NCI-H69 (cell line): ENCODE data around the gene KCNC2.

Experiments used
- DNase-seq: peaks from one replicate; lab custom pipeline; 2025; lab: John Stamatoyannopoulos, UW

KCNC2 gene

DNA sequence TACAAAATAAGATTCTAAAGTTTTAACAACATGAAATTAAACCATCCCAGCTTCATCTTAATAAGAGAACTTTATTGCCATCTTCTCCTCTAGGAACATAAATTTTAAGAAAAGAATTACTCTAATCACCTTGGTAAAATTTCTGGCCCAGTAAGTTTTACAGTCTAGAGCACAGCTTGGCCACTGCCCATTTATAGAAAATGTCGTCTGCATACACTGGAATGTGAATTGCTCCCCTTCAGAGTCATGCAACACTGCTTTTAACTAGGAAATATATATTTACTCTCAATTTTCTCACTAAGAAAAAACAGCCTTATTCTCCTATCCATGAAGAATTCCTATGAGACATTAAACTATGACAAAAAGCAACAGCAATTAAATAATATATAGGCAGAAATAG, 48.2 kb downstream of the KCNC2 start:
- DNase-seq, result no peak

DNA sequence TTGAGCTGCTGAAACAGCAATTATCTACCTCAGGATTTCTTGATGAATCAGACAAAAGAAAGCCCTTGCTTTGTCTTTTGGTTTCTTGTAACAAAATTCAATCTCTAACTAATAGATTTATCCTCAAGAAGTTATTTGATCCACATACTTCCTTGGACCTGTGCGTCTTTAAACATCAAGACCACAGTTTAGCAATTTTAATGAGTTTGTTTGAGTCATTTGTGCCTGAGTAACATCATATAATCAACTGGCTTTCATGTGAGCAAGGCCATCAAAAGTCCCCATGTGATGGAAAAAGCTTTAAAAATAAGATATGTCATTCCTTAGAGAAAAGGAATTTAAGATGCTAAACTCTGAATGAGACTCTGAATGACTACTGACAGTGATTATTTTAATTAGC, 52.3 kb downstream of the KCNC2 start:
- DNase-seq, result no peak

DNA sequence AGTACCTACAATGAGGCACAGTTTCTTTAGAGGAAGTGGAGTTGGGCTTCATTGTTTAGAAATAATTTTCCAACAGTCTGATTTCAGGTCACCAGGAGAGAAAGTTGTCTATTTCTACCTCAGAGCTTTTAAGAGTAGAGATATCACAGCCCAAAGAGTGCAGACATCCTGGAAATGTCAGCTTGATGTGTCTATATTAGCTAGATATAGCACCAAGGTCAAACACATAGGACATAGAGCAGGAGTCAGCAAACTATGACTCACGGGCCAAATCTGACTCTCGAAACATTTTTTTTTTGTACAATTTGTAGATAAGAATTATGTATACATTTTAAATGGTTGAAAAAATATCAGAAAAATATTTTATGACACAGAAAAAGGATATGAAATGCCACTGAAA, 53.7 kb downstream of the KCNC2 start:
- DNase-seq, result no peak

DNA sequence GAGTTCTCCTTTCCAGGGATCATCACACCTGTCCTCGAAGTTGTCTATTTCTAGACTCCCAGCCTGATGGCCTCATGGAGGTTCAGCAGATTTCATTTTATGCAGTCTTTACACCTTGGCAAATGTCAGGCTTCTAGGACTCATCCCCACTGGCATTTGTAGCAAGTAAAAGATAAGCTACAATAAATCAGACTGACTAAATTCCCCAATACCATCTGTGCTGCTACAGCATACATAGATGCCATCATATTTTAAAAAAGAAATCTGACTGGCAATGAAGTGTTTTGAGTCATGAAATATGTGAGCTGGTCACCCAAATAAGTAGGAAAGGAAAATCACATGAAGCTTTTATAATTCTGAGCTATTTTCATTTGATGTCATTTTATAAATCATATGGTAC, 55.3 kb downstream of the KCNC2 start:
- no peak for DNase-seq

DNA sequence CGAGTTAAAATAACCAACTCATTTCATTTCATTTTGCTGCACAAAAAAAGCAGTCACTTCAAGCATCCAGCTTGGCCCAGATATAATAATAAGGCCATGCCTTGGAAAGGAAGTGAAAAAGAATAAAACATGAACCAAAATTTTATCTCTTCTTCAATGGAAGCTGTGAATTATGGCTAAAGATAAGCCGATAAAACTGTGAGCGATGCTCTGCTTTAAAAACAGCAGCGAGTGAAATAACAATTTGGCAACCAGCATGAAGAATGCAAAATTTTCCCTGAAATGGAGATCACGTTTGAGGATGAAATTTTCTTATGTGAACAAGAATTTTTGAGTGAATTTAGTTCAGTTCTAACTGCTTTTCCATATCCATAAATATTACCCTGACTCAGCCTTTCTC, 70.4 kb downstream of the KCNC2 start:
- no peak for DNase-seq

DNA sequence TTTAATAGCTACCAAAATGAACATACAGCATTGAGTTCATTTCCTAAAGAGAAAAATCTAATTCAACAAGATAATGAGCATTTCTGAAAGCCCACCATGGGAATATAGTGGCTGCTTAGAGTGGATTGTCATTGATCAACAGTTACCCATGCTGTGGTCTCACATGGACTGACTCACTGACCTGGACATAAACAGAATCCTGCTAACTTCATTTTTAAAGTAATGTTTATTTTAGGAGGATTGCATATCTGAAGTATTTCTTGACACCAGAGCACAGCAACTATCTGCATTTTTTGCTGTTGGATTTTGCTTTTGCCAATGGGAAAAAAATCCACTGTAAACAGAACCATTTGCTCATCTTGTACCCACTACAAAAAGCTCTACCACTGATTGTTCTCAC, 71.7 kb downstream of the KCNC2 start:
- DNase-seq, result no peak

DNA sequence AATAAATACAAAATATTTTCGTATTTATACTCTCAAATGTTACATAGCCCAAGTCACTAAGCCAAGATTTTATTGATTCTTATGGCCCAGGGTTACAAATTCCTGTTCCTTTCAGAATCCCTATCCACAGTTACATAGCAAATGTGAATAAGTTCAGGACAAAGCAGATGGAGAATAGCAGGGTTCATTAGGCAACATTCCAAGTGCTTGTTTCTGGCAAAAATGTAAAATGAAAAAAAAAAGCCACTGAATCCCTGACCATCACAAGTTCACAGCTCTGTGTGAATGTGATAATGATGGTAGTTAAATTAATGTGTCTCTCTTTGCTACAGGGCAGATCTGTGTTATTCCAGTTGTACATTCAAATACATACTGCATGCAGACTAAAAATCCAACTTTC, 74.6 kb downstream of the KCNC2 start:
- DNase-seq, result peak; percentile 49

DNA sequence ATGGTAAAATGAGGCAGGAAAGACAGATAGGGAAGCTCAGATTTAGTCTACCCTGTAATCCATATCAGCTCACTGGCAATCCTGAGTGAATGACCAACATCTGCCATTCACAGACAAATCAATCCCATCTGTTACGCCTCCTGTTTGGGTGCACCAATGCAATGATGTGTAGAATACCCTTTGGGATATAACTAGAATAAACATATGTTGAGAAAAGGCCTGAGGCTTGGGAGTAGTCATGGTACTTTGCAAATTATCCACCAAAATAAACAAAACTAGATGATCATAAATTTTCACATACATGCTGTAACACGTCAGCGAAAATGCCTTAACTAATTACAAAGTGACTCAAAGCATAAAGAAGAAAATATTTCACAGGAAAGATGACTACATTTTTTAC, 78.8 kb downstream of the KCNC2 start:
- DNase-seq, result peak; percentile 95

DNA sequence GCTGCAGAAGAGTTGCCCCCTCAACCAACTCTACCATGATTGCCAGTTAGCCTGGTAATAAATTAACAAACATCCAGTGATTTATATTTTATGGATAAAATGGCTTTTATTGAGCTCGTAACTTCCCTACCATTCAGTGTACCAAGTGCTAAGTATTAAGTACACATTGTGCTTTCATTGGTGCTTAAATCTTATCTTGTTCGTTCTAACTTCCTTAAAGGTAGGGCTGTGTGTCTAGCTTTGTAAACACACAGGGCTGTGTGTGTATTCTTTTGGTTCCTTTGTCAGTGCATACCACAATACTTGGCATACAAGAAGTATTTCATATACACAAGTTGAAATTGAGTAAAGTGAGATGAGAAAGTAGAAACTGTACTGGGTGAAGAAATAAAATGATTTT, 80.4 kb downstream of the KCNC2 start:
- DNase-seq, result no peak

DNA sequence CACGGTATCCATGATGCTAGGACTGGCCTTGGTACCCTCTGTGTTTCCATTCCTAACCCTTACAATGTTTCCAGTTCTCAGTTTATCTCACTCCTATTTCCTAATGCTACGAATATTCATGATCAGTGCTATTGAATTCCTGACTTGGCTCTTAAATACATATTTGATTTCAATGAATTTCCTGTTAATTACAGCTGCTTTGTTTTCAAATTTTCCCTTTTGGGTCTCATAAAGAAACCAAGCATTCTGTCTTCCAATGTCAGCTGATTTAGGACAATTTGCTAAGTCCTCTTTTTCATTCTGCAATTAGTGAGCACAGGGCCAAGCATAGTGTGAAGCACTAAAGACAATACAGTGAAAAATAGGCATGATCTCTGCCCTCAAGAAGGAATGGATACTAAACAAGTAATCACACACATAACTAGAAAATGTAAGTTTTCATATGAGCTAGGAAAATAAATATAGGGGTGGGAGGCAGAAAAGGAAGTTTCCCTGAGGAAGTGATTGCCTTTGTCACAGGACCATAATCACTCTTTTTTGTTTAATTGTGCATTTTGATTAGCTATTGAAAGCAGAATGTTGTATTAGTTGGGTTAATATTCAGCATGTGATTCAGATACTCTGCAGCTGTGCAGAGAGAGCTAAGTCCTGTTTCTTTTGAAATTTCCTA, 88.5 kb downstream of the KCNC2 start:
- no peak for DNase-seq

DNA sequence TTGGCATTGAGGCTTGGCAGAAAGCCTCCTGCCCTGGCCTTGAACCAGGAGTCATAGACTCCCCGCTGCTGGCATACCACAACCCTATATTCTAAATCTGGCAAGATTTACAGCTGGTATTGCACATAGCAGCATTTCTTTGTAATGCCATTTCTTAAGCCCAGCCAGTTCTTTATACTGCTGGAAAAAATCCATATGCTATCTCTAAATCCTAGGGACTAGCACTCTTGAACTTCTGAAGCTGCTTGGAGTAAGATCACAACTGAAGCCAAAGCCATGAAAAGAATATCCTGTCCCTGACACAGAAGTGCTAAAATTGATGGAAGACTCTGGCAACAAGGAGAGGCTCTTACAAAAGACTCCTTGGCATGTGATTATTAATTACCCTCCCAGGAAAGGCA, 89.3 kb downstream of the KCNC2 start:
- DNase-seq, result peak; percentile 79

DNA sequence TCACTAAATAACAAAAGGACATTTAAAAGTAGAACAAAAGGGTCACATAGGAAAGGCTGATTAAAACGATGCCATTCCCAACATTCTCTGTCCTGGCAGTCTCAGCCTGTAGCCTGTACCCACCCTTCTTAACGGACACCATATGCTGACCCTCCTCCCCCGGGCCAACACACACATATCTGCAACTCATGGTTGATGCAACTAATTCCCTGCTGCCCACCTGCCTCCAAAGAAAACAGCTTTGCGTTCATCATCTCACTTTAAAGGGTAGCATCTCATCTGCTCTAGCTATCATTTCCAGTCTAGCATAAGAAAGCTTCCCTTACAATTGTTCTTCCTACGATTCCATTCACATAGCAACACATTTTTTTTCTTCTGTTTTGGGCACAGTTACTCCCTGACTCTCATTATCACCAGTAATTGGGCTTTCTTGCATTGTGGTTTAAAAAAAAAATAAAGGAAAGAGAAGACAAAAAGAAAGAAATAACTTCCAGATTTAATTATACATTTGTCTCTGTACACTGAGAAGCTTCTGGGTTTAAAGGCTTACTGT, 92.9 kb downstream of the KCNC2 start:
- peak; percentile 85 for DNase-seq

DNA sequence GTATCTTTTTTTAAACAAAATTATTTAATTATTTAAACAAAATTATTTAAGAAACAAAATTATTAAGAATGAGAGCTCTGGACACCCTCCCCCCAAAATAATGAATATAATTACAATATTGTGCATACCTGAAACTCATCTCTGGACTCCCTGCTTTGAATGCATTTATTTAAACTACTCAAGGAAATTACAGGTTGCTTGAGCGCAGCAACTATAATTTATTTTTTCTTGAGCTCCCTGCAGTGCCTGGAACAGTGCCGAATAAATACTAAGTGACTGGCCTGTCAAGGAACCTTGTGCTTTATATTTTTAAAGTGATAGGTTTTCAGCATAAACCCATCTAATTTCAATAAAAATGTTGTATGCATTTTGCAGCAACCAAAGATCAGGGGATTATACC, 93.9 kb downstream of the KCNC2 start:
- peak; percentile 87 for DNase-seq

DNA sequence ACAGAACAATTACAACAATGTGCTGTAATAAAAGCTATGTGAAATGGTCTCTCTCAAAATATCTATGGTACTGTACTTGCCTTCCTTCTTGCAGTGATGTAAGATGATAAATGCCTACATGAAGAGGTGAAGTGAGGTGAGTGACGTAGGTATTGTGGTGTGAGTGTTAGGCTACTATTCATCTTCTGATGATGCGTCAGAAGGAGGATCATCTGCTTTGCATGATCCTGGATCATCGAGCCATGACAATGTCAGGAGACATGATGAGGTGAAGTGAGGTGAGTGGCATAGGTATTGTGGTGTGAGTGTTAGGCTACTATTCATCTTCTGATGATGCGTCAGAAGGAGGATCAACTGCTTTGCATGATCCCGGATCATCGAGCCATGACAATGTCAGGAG, 105.8 kb downstream of the KCNC2 start:
- DNase-seq, result no peak

DNA sequence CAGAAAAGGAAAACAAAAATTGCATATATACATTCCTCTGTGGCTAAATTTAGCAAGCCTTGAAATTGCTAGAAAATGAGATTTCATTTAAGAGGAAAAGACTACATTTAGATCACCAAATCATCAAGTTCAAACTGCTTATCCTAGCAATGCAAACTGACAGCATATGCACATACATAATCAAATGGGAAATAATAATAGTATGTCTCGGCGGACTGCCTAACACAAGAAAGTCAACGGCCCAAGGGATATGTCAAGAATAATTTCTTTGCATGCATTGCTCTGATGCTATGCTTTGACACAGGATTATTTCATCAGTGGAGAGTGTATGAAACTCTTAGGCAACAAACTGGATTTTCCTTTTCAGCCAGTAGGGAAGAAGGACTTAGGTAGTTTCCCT, 107.9 kb downstream of the KCNC2 start:
- DNase-seq, result no peak

DNA sequence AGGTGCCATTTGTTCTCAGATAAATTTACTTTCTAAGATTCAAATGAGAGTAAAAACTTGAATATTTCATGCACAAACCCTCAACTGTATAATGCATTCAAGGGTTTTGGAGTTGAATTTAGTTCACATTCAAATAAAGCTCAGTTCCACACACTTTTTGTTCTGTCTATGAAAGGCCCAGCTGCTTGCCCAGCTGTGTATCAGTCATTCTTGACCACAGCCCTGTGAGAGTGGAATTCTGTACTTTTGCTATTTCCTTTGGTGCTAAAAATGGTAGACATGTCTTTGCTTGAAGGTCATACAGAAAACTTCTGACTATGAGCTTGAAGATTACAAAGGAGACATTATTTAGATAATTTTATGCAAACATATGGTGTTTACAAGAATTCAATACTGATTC, 110.4 kb downstream of the KCNC2 start:
- DNase-seq, result no peak

DNA sequence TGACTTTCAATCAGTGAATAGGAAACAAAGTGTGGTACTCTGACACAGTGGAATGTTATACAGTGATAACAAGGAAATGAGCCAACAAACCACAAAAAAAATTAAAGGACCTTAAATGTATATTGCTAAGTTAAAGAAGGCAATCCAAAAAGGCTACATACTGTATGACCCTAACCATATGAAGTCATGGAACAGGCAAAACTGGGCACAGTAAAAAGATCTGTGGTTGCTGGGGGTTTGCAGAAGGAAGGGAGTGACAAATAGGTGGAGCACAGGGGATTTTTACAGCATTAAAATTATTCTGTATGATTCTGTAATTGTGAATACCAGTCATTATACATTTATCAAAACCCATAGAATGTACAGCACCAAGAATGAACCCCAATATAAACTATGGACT, 112.6 kb downstream of the KCNC2 start:
- no peak for DNase-seq

DNA sequence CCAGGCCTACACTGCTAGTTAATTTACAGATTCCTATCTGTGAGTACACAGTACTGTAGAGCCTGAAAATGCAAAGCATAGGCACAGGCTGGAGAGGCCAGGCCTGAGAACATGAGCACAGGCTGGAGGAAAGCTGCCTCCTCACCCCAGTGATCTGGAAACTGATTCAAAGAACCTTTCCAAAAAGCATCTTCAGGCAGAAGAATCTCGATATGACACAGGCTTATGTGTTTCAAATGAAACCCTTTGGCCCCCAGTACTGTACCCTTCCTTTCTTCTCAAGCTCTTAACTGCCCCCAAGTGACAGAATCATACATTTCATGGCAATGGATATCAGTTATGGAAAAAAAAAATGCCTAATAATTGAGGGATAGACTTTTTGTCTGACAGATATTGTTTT, 122.0 kb downstream of the KCNC2 start:
- DNase-seq, result peak; percentile 15

DNA sequence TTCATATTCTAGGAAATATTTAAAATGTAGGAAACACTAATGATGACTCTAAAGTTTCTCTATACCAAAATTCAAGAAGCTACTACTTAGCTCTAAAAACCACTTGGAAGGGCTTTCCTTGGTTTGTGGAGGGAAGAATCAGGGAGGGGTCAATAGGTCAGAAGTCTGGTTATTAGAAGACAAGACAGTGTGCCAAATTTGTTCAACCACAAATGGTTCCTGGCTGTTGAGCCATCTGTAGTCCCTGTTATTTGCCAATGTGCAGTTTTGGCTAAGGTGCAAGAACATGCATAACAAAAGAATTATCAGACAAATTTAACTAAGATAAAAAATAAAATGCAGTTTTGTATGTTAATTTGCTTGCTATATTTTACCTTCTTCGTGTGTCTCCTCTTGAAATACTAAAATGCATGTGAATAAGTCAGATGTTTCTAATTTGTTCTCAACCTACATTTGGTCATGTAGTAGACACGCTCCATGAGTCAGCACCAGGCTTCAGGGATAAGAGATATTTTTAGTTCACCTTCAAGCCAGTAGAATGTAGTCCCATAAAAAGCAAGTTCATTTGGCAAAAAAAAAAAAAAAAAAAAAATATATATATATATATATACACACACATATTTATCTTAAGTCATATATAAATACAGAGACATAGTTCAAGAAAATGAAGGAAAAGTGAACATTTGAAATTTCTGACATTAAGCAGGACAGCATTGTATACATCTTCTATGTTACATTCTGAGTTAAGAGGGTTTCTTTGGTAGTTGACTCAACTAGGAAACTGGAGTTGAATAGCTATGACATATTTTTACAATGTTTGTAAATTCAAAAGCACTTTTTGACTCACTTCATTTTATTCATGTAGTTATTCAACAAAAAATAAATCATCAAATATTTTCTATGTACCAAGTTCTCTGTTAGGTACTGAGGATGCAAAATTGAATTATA, 123.3 kb downstream of the KCNC2 start:
- no peak for DNase-seq

DNA sequence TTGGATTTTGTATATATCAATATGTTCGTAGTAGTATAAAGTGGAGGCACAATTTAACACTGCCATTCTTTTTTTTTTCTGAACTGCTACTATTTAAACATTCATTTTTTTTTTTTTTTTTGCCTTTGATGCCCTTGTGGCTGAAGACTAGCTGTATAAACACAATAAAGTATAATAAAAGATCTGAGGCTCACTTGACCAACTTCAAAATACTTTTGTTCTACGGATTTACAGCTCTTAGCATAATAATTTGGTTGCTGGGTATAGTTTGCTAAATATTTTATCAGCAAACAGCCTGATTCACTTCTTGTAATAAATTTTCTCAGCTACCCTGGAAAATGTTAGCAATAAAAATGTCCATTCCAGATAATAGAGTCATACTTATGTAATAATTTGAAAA, 128.3 kb downstream of the KCNC2 start:
- DNase-seq, result no peak

DNA sequence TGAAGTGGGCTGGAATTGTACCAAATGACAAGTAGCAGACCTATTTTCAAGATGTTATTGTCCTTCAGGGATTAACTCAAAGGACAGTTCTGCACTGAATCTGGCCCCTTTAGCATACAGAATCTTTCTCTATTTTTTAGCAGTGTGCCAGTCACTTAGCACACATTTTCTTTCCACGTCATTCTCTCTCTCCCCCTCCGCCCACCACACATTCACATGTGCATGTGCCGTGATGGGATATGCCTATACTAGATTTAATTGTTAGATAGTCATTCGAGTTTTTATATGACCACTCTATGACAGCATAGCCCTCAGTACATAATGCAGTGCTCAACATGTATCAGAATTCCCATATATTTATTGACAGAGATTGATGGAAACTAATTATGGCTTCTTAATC, 129.1 kb downstream of the KCNC2 start:
- no peak for DNase-seq

DNA sequence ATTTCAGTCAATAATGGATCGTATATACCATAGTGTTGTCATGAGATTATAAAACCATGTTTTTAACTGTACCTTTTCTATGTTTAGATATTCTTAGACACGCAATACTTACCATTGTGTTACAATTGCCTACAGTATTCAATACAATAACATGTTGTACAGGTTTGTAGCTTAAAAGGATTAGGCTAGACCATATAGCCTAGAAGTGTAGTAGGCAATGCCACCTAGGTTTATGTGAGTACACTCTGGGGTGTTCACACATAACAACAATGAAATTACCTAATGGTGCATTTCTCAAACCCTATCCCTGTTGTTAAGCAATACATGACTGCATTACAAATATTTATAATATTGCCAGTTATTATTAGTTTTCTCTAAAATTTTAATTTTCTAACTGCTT, 144.2 kb downstream of the KCNC2 start:
- no peak for DNase-seq

DNA sequence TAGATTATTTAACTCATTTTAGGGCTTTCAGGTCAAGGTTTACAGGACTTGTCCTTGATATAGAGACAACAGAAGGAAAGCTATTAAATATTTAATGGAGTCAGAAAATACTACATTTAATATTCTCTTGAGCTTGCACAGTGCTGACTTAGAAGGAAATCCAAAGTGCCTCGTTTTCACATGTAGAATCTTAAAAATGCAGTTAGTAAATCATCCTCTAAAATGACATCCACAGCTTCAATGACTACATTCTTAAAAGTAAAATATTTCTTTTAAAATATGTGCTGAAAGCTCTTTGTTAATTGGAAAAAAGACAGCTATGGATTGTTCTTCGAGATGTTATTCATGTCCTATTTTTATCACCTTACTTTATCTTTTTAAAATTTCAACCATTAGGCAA, 146.9 kb downstream of the KCNC2 start:
- no peak for DNase-seq
